ENCODE data around the gene DOCK4. TPM values are rescaled to one million over a fixed set of nuclear protein-coding genes. Genes with fewer than 3 reads are reported as not detected.

DOCK4 gene
- total RNA-seq, 3 donors from 2014 or later = 31.7 to 43.3 (median 41.9) TPM

- H3K9me3 ChIP-seq = no peaks in the 10 kb centered on the region
- H3K27ac ChIP-seq = no peak overlapping the region
- TF ChIP-seq CTCF (IDR thresholded peaks at IDR 0.05) (no peak), POLR2A (IDR thresholded peaks at IDR 0.05) (no peak), POLR2AphosphoS5 (IDR thresholded peaks at IDR 0.05) (no peak)
- no peaks in the 10 kb centered on the region for H3K36me3 ChIP-seq
- H3K4me3 ChIP-seq = no peak overlapping the region
- H3K4me1 ChIP-seq = peaks cover 0 to 12% of the 10 kb centered on the region in 2 donors
- no peaks in the 10 kb centered on the region for H3K27me3 ChIP-seq
- no peak for DNase-seq (ENCODE audit: low spot score in 2 of 2)
- intact Hi-C loops (cut with DNase I; ENCODE audit: low total_unique reads) = no loop called here
These were observed 119.5 kb downstream of the DOCK4 start for GRCh38 chr7:112086496-112087254.

DNA sequence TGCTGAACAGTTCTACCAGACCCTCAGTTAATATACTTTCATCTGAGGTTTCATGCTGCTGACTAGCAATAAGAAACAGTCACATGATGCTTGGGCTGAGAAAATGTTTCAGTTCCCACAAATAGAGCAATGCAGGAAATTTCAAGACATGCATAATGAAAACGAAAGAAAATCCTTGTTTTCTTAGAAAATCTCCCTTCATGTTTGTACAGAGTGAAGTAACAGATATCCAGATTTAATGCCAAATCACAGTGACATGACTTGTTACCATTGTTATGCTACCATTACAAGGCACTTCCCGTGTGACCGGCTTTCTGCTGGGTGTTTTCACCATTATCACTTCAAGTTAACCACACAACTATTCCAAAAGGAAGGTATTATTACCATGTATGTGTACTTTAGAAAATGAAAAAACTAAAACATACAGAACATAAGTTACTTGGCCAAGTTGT, 121.7 kb downstream of the DOCK4 start:
- peak overlapping the region; percentile 37 to 45 for H3K27ac ChIP-seq
- no peak for DNase-seq (ENCODE audit: low spot score in 2 of 2)

GRCh38 chr7:112083776-112084355, 122.3 kb downstream of the DOCK4 start:
- peak overlapping the region; percentile 23 to 37 for H3K27ac ChIP-seq
- intact Hi-C loops (cut with DNase I; ENCODE audit: low total_unique reads) = no loop called here
- H3K9me3 ChIP-seq = no peaks in the 10 kb centered on the region
- TF ChIP-seq POLR2AphosphoS5 (IDR thresholded peaks at IDR 0.05) (no peak), POLR2A (IDR thresholded peaks at IDR 0.05) (no peak)
- peaks cover 0 to 12% of the 10 kb centered on the region in 2 donors for H3K4me1 ChIP-seq
- DNase-seq (ENCODE audit: low spot score in 2 of 2) = no peak
- H3K4me3 ChIP-seq = no peak overlapping the region
- H3K36me3 ChIP-seq = no peaks in the 10 kb centered on the region
- H3K27me3 ChIP-seq = no peaks in the 10 kb centered on the region

More for the DNA sequence above, 121.7 kb downstream of the DOCK4 start:
- no peaks in the 10 kb centered on the region for H3K36me3 ChIP-seq
- TF ChIP-seq POLR2AphosphoS5 (IDR thresholded peaks at IDR 0.05) (no peak), CTCF (IDR thresholded peaks at IDR 0.05) (no peak), POLR2A (IDR thresholded peaks at IDR 0.05) (no peak)
- no peaks in the 10 kb centered on the region for H3K9me3 ChIP-seq
- H3K27me3 ChIP-seq = no peaks in the 10 kb centered on the region
- H3K4me3 ChIP-seq = no peak overlapping the region
- peaks cover 0 to 12% of the 10 kb centered on the region in 2 donors for H3K4me1 ChIP-seq
- intact Hi-C loops (cut with DNase I; ENCODE audit: low total_unique reads) = no loop called here

GRCh38 chr7:112082306-112082705, 123.9 kb downstream of the DOCK4 start:
- TF ChIP-seq CTCF (IDR thresholded peaks at IDR 0.05) (no peak), POLR2A (IDR thresholded peaks at IDR 0.05) (no peak), POLR2AphosphoS5 (IDR thresholded peaks at IDR 0.05) (no peak)
- intact Hi-C loops (cut with DNase I; ENCODE audit: low total_unique reads) = no loop called here
- peaks cover 0 to 12% of the 10 kb centered on the region in 2 donors for H3K4me1 ChIP-seq
- no peak overlapping the region for H3K4me3 ChIP-seq
- H3K36me3 ChIP-seq = no peaks in the 10 kb centered on the region
- DNase-seq (ENCODE audit: low spot score in 2 of 2) = no peak
- no peaks in the 10 kb centered on the region for H3K9me3 ChIP-seq
- H3K27ac ChIP-seq = no peak overlapping the region
- no peaks in the 10 kb centered on the region for H3K27me3 ChIP-seq

GRCh38 chr7:112081778-112082177, 124.4 kb downstream of the DOCK4 start:
- Histone ChIP-seq H3K27me3 (no peaks in the 10 kb centered on the region), H3K4me1 (peaks cover 0 to 12% of the 10 kb centered on the region in 2 donors), H3K9me3 (no peaks in the 10 kb centered on the region), H3K4me3 (no peak overlapping the region), H3K36me3 (no peaks in the 10 kb centered on the region), H3K27ac (no peak overlapping the region)
- TF ChIP-seq CTCF (IDR thresholded peaks at IDR 0.05) (no peak), POLR2A (IDR thresholded peaks at IDR 0.05) (no peak), POLR2AphosphoS5 (IDR thresholded peaks at IDR 0.05) (no peak)
- intact Hi-C loops (cut with DNase I; ENCODE audit: low total_unique reads) = no loop called here
- no peak for DNase-seq (ENCODE audit: low spot score in 2 of 2)
